HG02798 (cell line): ENCODE measurements around the gene TCN2.
"Not testable (repeated sequence)": the region's sequence is repeated elsewhere in the genome, so short reads cannot be mapped to it uniquely, and the experiment has no call there.

Source experiments
- ATAC-seq: cut with Tn5 transposase; IDR thresholded peaks from one replicate; pipeline ENCODE4 v1.9.1; 2021; ENCODE audit warnings: mild to moderate bottlenecking; ENCODE audit not compliant: unreplicated experiment, poor library complexity

Gene TCN2

DNA sequence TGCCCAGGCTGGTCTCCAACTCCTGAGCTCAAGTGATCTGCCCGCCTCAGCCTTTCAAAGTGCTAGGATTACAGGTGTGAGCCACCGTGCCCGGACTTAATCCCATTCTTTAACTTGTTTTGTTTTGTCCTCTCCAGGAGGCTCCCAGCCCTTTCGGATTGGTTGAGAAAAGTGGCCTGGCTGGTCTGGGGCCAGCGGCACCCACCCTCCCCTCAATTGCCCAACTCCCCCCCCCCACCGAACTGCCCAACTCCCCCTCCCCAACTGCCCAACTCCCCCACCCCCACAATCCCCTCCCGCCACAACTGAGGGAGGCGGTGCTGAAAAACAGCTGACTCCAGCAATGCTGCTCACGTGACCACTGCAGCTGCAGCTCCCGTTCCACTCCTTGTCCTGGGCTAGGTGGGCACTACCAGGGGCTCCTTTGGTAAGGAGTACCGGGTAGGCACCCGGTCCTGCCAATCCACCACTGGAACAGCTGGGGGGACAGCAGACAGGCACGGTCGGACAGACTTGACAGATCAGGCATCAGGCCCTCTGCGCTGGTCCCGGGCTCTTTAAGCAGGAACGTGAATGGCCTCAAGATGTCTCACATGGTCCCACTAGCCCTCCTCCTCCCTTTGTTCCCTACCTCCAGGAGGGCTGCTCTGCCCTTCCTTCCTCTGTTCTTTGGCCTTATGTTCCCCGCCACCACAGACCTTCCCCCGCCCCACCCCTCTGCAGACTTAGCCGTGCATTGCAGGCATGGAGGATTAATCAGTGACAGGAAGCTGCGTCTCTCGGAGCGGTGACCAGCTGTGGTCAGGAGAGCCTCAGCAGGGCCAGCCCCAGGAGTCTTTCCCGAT, at the start of gene TCN2:
TCN2 (plus strand) TSS at position 720 of the 845 bp plus-strand sequence. CDS start 158 bp downstream, outside the sequence.
- peak; percentile 34 for ATAC-seq

DNA sequence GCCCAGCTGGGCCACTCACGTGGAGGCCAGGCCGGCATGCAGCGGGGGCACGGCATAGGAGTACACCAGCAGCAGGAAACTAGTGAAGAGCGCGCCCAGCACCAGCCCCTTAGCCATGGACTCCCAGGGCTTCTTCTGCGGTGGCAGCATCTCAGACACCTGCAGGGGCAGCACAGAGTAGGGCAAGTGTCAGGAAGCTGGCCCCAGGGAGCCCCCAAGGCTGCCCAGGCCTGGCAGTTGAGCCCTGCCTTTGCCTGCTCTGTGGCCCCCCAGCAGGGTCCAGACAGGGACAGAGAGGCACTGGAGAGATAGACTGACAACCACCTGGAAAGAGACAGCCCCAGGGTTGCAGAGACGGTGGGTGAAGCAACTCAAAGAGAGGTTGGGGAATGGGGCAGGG, 49.7 kb upstream of the TCN2 start:
- ATAC-seq, result no peak

DNA sequence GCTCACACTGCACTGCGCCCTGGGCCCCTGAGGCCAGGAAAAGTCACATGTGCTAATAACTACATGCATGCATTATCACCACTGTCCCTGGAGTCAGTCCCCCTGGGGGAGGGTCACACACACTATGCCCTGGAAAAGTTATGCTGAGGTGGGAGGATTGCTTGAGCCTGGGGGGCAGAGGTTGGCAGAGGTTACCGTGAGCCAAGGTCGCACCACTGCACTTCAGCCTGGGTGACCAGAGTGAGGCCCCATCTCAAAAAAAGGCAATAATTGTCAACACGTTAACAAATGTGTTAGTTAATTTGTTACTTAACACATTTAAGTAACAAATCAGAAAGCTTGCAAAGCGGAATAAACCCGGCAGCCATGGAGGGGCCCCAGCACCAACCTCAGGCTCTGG, 47.1 kb upstream of the TCN2 start:
- no peak for ATAC-seq

DNA sequence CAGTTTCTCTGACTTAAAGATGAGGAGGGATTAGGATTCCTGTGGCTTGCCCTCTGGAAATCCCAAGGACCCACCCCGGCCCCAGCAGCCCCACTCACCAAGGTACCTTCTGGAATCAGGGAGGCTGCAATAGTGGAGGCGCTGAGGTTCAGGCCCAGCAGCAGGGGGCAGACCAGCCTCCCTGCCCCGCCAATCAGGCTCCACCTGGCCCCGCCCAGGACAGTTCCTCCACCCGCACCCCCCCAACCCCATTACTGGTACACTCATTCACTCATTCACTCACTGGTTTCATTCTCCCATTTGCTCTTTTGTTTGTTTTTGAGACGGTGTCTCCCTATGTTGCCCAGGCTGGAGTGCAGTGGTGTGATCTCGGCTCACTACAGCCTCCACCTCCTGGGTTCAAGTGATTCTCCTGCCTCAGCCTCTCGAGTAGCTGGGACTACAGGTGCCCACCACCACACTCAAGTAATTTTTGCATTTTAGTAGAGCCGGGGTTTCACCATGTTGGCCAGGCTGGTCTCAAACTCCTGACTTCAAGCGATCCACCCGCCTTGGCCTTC, 46.3 kb upstream of the TCN2 start:
- not testable (repeated sequence) for ATAC-seq

DNA sequence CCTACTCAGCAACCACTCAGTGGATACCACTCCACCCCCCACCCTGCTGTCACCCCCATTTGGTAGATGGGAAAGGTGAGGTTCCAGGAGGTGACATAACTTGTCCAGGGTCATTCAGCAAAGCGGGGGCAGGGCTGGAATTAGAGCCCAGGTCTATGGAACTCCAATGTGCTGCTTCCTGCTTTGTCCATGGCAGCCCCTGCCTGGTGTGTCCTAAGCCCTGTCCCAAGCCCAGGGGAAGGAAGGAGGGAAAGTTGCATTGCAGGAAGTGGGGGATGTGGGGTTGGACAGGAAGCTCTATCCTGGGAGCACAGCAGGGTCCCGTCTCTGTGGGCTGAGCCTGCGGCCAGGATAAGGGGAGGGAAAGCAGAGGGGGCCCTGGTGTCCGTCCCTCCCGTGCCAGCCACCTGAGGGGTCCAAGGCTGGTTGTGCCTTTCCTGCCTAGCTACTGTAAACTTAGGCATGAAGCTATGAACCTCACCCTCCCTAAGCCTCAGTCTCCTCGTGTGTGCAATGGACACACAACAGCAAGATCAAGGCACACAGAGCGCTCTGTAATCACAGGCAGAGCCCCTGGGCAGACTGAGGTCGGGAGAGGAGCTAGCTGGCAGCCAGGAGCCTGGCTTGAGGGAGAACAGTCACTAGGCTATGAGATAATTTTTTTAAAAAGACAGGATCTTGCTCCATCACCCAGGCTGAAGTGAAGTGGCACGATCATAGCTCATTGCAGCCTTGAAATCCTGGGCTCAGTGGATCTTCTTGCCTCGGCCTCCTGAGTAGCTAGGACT, 45.4 kb upstream of the TCN2 start:
- no peak for ATAC-seq

DNA sequence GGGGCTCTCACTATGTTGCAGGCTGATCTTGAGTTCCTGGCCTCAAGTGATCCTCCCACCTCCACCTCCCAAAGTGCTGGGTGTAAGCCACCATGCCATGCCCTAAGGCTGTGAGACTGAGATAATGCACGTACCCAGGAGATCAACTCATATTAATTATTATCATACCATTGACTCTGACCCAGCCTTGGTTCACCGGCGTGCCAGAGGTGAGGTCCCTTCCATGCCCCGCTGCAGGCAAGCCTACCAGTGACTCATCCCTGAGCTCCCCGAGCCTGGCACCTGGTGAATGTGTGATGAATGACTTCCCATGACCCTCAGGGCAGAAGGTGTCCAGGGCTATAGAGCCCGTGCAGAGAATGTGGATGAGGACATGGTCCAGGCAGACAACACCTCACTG, 44.6 kb upstream of the TCN2 start:
- ATAC-seq, result no peak

DNA sequence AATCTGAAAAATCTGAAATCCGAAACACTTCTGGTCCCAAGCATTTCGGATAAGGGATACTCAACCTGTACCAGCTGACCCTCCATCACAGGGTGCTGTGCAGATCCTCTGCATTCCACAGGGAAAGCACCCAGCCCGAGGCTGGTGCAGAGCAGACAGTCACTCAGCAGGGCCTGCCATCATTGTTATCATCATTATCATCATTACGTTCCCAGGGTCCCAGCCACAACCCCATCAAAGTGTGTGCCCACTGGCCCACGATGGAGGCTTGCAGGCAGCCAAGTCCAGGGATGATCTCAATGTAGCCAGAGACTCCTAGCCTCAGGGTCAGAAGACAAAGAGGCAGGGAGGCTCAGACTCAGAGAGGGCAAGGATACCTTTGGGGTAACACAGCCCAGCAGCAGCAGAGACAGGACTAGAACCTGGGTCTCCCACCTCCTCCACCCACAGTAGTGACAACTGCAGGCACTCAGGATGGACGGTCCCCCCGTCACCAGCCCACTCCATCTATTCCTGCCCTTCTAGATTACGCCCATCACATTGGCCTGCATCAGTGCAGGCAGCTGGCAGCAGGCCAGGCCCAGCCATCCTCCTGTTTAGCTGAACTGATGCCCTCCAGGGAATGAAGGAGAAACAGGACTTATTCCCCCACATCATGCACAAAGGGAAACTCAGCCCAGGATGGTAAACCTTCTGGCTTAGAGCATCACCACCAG, 42.8 kb upstream of the TCN2 start:
- ATAC-seq, result no peak

DNA sequence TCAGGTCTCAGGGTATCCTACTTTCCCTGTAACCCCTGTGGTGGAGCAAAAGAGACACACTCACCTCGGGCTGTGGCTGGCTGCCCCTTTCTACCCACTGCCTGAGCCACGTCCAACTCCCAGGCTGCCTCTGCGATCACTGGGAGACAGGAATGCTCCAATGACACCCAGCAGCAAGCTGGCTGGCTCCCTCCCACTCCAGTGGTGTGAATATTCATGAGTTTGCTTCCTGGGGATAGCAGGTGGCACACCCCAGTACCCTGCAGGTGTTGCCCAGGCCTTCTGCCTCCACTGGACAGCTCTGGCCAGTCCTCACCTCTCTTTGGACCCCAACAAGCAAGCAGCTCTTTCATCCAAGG, 42.2 kb upstream of the TCN2 start:
- no peak for ATAC-seq

DNA sequence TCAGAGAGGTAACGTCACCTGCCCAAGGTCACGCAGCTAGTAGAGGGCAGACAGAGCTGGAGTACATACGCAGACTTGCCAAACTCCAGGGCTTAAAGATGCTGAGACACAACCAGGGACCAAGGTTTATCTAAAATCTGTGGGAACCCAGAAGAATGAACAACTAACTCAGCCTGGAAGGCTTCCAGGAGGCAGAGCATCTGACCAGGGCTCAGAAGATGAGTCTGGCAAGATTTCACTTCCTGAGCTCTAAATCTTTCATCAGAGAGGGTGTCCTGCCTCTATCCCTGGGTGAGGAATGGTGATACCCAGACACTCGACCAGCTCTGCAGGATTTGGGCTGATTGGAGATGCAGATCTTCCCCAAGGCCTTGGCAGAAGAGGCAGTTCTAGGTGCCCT, 41.6 kb upstream of the TCN2 start:
- no peak for ATAC-seq

DNA sequence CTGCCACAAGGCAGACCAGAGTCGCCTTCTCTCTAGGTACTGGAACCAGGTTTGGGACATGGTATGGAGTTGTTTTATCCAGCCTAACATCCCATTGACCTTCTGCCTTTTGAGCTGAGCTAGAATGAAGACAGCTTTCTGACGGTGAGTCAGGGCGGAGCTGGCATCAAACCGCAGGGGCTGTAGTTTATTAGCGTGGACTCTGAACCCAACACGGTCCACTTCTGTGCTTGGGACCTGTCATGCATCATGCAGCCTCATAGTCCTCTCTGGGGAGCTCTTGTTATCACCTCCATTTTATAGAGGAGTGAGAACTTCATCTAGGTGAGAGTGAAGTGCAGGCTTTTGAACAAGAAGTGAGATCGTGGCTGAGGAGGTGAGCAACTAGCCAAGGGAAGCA, 40.8 kb upstream of the TCN2 start:
- ATAC-seq, result no peak

DNA sequence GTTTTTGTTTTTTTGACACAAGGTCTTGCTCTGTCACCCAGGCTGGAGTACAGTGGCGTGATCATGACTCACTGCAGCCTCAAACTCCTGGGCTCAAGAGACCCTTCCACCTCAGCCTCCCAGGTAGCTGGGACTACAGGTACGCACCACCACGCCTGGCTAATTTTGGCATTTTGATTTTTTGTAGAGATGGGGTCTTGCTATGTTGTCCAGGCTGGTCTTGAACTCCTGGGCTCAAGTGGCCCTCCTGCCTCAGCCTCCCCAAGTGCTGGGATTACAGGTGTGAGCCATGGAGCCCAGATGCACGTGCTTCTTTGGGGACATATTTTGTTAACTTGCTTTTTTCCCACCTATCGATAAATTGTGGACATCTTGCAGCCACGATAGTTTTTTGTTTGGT, 39.7 kb upstream of the TCN2 start:
- ATAC-seq, result not testable (repeated sequence)

DNA sequence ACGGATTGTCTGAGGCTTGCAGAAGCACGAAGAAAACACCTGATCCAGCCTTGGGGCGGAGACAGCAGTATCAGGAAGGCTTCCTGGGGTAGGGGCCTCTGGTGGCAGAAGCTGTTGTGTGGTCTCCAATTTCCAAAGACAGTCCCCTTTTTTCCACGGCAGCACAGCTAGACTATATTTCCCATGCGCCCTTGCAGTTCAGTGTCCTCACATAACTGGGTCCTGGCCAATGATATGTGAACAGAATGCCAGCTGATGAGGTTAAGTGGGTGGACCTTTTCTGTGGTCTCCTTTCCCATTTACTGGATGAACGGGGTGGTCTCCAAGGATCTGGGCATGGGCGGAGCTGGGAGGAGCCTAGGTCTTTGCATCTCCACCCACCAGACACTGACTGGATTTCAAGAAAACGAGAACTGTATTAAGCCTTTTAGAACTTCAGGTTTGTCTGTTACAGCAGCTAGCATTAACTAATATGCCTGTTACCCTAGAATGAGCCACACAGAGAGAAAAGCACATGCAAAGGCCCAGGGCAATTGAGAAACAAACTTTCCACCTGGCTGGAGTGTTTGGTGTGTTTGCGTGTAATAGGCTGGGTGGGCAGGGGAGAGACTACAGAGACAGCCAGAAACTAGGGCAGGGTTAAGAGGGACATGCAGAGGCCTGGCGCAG, 38.7 kb upstream of the TCN2 start:
- no peak for ATAC-seq

DNA sequence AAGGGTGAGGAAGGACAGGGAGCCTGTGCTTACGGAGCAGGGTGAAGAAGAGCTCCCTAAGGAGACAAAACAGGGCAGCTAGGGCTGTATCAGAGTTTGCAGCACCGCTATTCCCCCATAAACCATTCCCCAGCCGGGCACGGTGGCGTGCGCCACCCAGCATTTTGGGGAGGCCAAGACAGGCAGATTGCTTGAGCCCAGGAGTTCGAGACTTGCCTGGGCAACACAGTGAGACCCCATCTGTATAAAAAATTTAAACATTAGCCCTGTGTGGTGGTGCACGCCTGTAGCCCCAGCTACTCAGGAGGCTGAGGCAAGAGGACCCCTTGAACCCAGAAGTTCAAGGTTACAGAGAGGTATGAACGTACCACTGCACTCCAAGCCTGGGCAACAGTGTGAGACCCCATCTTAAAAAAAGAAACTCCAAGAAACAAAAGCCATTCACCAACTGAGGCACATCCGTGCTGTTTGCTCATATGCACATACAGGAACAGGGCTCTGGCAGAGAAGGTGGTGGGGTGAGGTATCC, 37.2 kb upstream of the TCN2 start:
- no peak for ATAC-seq

DNA sequence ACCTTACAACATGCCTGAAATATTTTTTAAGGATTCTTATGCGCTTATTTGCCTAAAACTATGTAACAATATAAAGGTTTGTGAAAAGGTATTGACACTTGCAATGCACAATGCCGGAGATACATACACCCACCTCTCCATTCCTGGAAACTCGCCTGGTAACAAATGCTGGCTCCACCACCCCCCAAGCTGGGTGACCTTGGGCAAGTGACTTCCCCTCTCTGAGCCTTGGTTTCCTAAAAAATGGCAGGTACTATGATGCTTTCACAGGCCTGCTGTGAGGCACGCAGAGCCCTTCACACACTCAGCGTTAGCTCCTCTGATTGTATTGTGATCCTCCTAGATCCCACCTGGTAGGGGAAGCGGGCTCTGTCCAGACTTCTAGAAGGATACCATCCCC, 34.8 kb upstream of the TCN2 start:
- no peak for ATAC-seq

DNA sequence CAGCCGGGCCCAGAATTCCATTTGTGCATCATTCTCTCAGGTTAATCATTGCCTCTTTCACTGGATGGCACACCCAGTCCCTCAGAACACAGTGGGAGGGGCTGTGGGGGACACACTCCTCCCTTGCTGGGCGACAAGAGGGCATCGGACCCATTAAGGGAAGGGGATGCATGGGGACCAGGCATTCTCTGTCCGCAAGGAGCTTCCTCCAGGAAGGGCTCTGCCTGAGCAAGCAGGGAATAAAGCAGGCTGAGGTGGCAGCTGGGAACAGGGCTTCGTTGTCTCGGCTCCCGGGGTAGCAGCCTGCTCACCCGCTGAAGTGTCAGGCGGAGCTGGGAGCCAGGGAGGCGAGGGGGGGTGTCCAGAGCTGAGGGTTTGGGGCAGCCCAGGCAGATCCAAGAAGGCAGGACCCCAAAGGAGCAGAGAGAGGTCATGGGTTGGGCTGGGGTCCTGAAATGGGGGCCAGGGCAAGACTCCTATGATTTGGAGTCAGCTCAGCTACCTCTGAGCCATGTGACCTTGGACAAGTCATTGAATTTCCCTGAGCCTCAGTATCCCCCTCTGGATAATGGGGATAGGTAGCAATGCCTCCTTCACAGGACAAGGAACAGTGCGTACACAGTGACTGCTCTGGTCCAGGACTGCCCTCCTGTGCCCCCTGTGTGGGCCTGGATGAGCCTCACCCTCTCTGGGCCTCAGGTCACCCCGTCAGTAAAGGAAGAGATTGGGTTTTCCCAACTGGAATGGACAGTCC, 34.0 kb upstream of the TCN2 start:
- no peak for ATAC-seq

DNA sequence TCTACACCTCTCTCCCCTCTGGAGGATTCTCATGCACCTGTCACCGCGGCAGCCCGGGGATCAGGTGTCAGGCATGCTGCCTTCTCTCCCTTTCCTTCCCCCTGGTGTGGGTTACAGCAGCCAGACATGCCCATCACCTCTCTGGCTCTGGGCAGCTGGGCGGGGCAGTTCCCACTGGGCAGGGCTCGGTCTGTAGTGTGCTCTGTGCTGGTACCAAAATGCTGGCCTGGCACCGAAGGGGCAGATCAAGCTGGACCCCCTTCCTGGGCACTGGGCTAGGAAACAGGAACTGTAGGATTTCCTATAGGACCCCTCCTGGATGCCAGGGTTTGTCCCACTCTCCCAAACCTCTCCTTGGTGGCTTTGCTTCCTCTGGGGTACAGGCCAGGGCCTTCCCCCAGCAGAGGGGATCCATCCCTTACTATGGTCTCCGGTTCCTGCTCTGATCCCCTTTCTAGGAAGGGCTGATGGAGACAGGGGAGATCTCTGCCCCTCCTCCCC, 33.3 kb upstream of the TCN2 start:
- ATAC-seq, result no peak

DNA sequence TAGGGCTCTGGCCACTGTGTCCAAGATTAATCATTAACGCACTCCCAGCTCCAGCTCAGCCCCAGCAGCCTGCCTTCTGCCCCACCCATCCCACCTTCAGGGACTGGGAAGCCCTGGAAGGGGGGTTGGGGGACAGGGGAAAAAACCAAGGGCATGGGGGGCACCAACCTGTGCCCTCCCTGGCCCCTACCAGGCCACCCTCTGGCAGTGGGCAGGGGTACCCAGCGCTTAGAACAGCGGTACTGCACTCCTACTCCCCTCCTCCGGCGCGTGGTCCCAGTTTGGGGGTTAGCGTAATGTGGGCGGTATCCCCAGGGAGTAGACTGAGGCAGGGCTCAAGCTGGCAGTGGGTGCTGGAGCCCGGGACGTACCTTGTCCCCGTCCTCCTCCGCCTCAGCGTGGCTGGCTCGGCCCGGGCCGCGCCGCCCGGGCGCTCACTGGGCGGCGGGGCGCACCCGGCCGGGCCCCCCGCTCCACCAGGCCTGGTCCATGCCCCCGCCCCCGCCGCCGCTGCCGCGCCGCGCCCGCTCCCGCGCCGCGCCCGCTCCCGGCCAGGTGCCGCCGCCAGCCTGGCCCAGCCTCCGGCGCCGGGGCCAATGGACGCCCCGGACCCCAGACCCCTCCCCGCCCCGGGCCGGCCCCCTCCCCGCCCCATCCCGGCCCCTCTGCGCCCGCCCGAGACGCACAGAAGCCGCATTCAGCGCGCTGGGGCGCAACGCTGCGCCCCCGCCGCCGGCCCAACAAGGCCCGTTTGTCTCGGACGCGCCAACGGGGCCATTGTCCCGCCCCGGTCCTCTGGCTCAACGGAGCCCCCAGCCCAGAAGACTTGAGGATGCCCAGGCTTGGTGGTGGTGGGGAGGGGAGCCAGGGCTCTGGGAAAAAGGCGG, 32.6 kb upstream of the TCN2 start, which contains the start of gene GAL3ST1:
GAL3ST1 (minus strand) TSS at position 571 of the 887 bp plus-strand sequence. CDS start 17,273 bp downstream, outside the sequence.
- no peak for ATAC-seq
